GM21825 (cell line): ENCODE data around the gene HECTD2.
"Not testable (repeated sequence)": the region's sequence is repeated elsewhere in the genome, so short reads cannot be mapped to it uniquely, and the experiment has no call there.

Source experiments
- ATAC-seq: cut with Tn5 transposase; IDR thresholded peaks from one replicate; pipeline ENCODE4 v1.9.1; 2021; ENCODE audit warnings: mild to moderate bottlenecking, moderate library complexity; ENCODE audit not compliant: unreplicated experiment

HECTD2 gene, protein sequence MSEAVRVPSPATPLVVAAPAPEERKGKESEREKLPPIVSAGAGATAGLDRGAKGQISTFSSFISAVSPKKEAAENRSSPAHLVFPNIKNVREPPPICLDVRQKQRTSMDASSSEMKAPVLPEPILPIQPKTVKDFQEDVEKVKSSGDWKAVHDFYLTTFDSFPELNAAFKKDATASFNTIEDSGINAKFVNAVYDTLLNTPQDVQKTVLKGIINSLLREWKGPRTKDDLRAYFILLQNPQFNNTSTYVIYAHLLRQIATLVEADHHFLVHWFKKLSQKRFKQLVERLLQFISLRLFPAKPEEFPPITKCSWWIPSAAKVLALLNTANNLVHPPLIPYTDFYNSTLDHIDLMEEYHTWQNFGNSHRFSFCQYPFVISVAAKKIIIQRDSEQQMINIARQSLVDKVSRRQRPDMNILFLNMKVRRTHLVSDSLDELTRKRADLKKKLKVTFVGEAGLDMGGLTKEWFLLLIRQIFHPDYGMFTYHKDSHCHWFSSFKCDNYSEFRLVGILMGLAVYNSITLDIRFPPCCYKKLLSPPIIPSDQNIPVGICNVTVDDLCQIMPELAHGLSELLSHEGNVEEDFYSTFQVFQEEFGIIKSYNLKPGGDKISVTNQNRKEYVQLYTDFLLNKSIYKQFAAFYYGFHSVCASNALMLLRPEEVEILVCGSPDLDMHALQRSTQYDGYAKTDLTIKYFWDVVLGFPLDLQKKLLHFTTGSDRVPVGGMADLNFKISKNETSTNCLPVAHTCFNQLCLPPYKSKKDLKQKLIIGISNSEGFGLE

DNA sequence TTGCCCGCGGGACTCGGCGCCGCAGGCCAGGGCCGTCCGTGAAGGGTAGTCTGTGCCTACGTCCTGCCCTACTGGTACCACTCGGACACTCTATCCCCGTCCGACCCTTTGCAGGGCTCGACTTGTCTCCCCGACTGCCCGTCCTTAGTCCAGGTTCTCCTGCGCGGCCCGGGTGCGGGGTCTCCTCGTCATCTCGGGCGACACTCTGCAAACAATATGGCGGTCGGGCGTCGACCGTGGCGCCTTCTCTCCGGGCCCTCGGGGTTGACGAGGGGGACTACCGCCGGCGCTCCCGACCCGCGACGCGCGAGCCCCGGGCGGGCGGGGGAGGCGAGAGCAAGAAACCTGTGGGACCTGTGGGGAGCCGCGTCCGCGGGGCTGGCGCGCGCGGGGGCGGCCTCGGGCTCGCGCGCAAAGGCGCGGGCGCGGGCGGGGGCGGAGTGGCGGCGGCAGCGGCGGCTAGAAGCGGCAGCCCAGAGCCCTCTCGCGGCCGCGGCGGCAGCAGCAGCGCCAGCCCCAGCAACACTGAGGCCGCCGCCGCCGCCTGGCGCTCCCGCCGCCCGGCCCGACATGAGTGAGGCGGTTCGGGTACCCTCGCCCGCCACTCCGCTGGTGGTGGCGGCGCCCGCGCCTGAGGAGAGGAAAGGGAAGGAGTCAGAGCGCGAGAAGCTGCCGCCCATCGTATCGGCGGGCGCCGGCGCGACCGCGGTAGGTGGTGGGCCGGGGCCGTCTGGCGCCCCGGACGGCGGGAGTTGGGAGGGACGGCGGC, at the start of gene HECTD2:
TSS of gene HECTD2 (plus strand) at position 476 of the 769 bp plus-strand sequence. CDS start at position 571, 95 bp downstream.
- ATAC-seq, result peak; percentile 88

DNA sequence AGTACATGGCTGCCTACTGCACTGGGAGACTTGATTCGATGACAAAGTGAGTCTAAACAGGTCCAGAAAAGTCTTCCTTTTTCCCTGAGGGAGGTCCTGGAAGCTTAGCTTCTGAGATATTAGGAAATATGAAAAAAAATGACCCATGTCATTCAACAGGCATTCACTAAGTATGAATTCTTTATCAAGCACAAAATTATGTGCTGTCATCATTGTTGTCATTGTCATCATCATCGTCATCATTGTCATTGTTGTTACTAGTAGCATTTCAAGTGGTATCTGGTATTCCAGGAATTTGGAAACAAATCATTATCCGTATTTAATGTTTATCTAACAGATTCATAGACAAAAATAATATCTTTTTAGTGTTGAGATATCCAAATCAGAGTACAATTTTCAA, 49.7 kb upstream of the HECTD2 start:
- no peak for ATAC-seq

DNA sequence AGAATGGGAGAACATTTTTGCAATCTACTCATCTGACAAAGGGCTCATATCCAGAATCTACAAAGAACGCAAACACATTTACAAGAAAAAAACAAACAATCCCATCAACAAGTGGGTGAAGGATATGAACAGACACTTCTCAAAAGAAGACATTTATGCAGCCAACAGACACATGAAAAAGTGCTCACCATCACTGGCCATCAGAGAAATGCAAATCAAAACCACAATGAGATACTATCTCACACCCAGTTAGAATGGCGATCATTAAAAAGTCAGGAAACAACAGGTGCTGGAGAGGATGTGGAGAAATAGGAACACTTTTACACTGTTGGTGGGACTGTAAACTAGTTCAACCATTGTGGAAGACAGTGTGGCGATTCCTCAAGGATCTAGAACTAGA, 44.6 kb upstream of the HECTD2 start:
- ATAC-seq, result not testable (repeated sequence)

DNA sequence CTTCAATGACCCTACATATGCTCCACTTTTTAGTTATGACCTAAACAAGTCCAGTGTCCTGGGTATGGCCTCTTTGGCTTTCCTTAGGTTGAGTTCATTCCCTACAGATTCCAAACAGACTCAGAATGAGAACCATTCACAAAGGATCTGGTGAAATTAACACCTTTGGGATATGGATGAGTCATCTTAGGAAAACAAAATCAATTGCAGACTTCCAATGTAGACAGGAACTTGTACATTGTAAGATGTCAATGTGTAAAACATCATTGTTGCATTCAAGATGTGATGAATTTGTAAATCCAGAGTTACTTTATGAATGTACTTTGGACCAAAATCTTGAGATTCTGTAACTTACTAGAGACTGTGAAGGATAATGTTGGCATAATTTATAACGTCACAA, 43.4 kb upstream of the HECTD2 start:
- ATAC-seq, result no peak

DNA sequence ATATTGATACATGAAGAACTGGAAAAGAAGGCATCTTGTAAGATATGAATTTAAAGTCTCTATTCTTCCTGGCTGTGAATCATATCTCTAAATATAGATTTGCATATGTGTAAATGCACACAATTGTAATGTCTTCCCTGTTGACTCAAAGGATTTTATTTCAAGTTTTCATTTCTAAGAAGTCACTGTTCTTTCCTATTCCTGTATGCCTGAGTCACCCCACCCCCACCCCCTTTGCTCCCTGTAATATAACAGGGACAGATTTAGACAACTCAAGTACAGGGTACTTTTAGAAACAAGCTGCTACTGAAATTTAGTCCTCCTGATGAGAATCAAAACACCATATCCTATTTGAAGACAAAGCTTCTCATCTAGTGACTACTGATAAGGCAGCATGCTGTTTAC, 43.0 kb upstream of the HECTD2 start:
- ATAC-seq, result no peak

DNA sequence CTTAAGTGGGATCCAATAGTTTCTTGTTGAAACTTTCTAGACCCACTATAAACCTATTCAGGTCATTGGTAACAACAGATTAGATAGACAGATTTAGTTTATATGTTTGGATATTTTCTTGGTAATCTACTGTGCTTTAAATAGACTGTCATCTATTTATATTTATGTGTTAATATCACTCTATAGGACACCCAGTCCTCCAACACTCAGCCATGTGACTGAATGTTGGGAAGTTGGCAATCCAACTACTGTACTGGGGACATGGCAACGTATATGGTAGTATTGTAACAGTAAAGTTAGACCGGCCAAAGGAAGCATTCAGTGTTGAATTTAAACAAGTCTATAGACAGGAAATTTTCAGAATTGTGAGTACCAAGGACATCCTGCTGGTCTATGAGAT, 42.6 kb upstream of the HECTD2 start:
- ATAC-seq, result no peak

DNA sequence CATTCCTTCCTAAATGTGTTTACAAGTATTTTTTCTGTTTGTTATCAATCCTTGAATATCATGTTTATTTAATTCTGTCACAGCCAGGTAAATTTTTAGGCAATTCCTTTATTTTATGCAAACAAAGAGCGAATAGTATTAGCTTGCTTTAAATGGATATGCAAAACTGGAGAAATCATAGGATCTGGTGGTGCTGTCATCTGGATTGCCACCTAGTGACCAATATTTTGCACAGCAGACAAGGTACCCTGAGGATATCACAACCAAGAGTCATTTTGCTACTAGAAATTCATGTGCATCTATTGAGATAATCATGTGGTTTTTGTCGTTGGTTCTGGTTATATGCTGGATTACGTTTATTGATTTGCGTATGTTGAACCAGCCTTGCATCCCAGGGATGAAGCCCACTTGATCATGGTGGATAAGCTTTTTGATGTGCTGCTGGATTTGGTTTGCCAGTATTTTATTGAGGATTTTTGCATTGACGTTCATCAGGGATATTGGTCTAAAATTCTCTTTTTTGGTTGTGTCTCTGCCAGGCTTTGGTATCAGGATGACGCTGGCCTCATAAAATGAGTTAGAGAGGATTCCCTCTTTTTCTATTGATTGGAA, 40.1 kb upstream of the HECTD2 start:
- not testable (repeated sequence) for ATAC-seq

DNA sequence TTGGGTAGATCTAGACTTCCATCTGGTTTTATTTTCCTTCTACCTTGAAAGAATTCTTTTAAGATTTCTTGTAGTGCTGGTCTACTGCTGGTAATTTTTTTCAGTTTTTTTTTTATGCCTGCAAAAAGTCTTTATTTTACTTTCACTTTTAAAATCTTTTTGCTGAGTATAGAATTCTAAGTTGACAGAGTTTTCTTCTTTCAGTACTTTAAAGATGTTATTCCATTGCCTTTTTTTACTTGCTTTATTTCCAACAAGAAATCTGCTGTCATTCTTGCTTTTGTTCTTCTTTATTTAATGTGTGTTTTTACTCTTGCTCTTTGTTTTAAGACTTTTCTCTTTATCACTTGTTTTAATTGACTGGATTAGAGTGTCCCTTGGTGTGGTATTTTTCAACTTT, 36.1 kb upstream of the HECTD2 start:
- no peak for ATAC-seq

DNA sequence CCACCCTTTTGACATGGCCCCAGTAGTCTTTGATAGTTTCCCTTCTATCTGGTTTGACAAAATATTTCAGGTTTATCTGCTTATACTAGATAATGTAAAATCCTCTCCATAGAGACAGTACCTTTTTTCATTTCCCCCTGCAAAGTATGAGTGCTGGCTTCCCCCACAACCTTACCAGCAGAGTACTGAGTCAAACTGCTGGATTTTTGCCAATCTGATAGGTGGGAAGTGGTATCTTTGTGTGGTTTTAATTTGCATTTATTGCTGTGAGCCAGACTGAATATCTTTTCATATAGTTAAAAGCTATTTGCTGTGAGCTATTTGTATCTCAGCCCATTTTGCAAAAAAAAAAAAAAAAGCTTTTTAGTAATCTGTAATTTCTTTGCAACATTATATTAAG, 32.1 kb upstream of the HECTD2 start:
- ATAC-seq, result no peak

DNA sequence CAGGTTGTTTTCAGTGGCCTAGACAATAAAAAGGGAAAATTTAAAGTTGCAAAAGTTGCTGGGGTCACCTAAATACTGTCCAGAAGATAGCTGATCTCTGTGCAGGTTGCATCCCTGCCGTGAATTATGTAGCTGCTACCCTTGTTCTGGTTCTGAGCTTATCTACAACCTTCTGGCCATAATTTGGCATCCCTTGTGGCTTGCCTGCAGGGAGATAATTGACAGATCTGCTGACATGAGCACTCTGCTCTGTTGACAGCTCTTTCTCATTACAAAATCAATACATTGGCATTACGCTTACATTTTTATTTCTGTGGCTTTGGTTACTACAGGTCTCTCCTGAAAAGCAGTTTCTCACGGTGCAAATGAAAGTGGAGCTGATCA, 29.3 kb upstream of the HECTD2 start:
- ATAC-seq, result no peak

DNA sequence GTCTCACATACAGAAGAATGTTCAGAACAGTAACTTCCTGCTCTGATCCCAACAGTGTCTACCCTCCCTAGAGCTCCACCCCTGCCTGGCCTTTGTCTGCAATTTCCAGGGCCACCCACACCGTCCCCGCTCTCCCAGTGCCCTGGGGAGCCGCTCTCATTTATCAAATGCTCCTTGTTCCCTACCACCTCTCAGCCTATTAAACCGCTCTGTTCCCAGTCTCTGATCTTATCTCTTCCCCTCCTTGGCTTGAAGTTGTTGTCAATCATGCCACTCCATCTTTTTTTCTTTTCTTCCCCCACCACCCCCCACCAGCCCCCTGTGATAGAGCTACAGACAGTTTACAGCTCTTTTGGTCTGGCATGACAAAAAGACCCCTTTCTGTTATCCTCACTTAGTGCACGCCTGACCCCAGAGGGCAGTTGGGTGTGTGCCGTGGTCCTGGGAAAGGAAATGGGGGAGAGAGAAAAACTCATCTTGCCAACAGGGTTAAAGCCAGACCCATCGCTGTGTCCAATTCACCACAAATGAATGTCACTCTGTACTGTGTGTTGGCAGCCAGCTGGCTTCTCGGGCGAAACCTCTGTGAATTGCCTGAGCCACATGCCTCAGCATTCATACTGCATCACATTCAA, 28.8 kb upstream of the HECTD2 start:
- ATAC-seq, result no peak

DNA sequence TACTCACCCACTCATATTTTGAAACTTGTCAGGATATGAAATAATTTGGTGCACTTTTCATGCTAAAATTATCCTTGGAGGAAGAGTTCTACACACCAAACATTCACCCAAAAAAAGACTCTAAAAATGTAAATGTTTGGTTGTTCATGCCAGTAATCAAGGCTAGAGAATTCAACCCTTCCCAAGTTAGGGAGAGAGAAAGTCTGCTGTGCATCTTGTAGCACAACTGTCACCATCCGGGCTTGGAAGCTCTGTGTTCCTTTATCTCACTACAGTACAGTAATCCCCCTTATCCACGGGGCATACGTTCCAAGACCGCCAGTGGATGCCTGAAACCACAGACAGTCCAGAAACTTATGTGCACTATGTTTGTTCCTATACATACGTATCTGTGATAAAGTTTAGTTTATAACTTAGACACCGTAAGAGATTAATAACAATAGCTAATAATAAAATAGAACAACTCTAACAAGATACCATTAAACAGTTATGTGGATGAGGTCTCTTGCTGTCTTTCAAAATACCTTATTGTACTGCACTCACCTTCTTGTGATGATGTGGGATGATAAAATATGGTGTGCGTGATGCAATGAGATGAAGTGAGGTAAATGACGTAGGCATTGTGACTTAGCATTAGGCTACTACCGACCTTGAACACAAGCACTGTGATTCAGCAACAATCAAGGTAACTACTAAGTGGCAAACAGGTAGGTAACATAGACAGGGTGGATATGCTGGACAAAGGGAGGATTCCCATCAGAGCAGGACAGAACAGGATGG, 24.6 kb upstream of the HECTD2 start:
- ATAC-seq, result no peak

DNA sequence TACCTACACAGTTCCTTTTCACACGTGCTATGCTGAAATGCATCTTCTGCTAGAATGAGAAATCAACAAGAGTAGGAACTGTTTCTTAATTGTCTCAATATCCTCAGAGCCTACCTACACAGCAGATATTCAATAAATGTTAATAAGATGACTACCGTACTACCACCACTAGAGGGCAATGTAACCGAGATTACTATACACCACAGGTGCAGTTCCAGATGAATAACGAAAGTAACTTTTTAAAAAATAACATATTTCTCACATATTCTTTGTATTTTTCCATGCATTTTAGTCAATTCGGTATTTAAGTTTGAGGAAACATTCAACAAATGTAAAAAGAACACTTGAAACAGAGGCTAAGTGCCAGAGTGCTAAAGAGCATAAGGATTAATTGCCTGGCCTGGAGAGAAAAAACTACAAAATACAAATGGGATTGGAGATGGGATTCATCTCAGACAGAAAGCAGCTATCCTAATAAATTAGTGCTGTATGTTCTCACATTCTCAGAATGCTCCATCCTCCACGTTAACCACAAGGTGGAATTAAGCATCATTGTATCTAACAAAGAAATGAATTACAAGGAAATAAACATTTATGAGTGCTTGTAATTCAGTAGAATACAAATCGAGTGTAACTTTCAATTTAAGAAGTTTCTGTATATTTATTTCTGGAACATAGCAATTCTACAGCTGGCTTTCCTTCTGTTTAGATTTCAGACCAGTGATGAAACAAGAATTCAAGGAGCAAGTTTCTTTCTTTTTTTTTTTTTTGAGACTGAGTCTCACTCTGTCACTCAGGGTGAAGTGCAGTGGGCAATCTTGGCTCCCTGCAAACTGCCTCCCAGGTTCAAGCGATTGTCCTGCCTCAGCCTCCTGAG, 20.3 kb upstream of the HECTD2 start:
- ATAC-seq, result peak; percentile 91

DNA sequence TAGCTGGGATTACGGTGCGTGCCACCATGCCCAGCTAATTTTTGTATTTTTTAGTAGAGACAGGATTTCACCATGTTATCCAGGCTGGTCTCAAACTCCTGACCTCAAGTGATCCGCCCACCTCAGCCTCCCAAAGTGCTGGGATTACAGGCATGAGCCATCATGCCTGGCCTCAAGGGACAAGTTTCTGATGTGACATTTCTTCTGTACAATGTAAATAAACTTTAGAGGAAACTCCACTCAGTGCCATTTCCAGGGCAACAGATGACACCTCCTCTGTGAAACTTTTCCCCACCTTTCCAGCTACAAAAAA, 19.7 kb upstream of the HECTD2 start:
- not testable (repeated sequence) for ATAC-seq

DNA sequence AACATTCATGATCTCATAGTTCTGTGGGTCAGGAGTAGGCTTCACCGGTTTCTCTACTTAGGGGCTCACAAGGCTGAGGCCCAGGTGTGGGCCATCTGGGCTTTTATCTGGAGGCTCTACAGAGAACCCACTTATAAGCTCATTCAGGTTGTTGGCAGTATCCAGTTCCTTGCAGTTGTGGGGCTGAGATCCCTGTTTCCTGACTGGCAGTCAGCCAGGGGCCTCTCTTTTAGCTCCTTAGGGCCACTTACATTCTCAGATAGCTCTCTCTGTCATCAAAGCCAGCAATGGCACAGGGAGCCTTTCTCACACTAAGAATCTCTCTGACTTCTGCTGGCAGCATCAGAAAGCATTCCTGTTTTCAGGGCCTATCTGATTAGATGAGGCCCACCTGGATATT, 18.2 kb upstream of the HECTD2 start:
- ATAC-seq, result no peak

DNA sequence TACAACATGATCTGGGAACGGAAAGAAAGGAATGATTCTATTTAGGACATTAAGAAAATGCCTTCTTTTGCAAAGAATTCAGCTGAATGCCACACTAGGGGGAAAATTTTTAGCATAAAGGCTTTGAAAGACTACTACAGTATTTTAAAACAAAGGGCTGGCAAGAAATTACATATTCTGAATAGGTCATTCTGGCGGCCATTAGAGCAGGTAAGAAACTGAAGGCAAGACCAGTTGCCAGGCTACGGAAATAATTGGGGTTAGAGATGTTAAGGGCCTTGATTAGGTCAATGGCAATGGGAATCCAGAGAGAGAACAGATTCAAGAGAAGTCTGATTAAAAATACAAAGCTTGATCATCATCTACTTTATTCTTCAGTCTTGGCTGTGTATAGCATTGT, 3.8 kb upstream of the HECTD2 start:
- ATAC-seq, result no peak

DNA sequence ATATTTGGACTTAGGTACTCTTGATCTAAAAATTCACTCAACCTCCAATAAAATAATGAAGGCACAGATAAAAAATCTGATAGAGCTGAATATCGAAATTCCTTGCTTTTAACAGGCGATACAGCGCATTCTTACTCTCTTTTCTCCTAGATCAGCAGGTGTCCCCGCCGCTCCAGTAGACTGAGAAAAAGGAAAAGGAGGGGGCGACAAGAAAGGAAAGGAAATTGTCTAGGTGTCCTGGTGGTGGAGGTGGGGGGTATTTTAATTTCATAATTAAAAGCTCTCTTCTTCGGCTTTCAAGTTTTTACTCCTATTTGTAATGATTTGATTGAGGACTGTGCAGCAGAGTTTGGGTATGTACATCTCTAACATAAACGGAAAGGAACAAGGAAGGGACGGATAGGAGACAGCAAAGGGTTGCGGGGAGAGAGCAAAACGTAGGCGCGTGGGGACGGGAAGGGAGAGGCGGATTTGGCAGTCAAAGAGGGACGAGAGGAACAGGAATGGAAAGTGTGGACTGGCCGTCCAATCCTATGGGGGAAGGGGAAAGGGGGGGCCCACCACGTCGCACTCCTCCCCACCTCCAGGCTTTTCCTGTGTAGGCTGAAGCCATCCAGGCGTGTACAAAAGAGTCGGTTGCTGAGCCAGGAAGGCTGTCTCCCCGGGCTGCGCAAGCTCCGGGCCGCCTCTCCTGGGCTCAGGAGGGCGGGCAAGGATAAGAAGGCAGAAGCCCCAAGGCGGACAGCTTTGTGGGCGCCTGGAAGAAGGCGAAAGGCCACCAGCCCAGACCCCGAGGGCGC, 875 bp upstream of the HECTD2 start:
- peak; percentile 37 for ATAC-seq
